NCI-H774 (cell line): ENCODE data around the gene MYORG.

Source experiments
- DNase-seq: peaks from one replicate; lab custom pipeline; 2025; lab: John Stamatoyannopoulos, UW

Gene MYORG

GRCh38 chr9:34376596-34377403 is at the start of gene MYORG:
Gene MYORG, minus strand, starts transcription at chr9:34376898. Its CDS starts 3,955 bp downstream, at chr9:34372943.
- peak; percentile 96 for DNase-seq

GRCh38 chr9:34419716-34420504 is 43.2 kb upstream of the MYORG start:
- no peak for DNase-seq

GRCh38 chr9:34417734-34418133 is 41.0 kb upstream of the MYORG start:
- DNase-seq: peak; percentile 28

- no peak for DNase-seq
Measured at GRCh38 chr9:34413231-34413852, 36.6 kb upstream of the MYORG start.

- no peak for DNase-seq
Measured at GRCh38 chr9:34412336-34412735, 35.6 kb upstream of the MYORG start.

- no peak for DNase-seq
Measured at GRCh38 chr9:34409154-34409553, 32.5 kb upstream of the MYORG start.

GRCh38 chr9:34408173-34408572 is 31.5 kb upstream of the MYORG start:
- DNase-seq: no peak

- DNase-seq: no peak
Measured at GRCh38 chr9:34406219-34406618, 29.5 kb upstream of the MYORG start.

GRCh38 chr9:34405719-34406118 is 29.0 kb upstream of the MYORG start:
- no peak for DNase-seq

GRCh38 chr9:34403554-34404380 is 27.1 kb upstream of the MYORG start:
- peak; percentile 23 for DNase-seq

GRCh38 chr9:34400686-34401602 is 24.2 kb upstream of the MYORG start:
- no peak for DNase-seq

- DNase-seq: no peak
Measured at GRCh38 chr9:34400275-34400674, 23.6 kb upstream of the MYORG start.

- DNase-seq: no peak
Measured at GRCh38 chr9:34399729-34400128, 23.0 kb upstream of the MYORG start.

- DNase-seq: no peak
Measured at GRCh38 chr9:34398875-34399274, 22.2 kb upstream of the MYORG start.

- DNase-seq: no peak
Measured at GRCh38 chr9:34396276-34397214, 19.8 kb upstream of the MYORG start.

- no peak for DNase-seq
Measured at GRCh38 chr9:34392511-34392910, 15.8 kb upstream of the MYORG start.

- DNase-seq: no peak
Measured at GRCh38 chr9:34387239-34387638, 10.5 kb upstream of the MYORG start.

- no peak for DNase-seq
Measured at GRCh38 chr9:34386656-34387055, 10.0 kb upstream of the MYORG start.

GRCh38 chr9:34385561-34386230 is 9.0 kb upstream of the MYORG start:
- DNase-seq: no peak
